Trophoblast cell (in vitro differentiated cells and primary cell): ENCODE data around the gene CFAP100.

Experiments used
- DNase-seq, 2 donors: peaks; one replicate each; pipeline ENCODE4 v3.0.0-alpha.2; 2016
- H2AFZ ChIP-seq: 2 replicates; pipeline ENCODE4 v1.6.1; 2013; ENCODE audit warnings: low read length, moderate library complexity, mild to moderate bottlenecking; ENCODE audit not compliant: insufficient read depth, poor library complexity
- H2AK5ac ChIP-seq: 2 replicates; pipeline ENCODE4 v1.6.1; 2013; ENCODE audit warnings: mild to moderate bottlenecking, low read length
- H2BK120ac ChIP-seq: 2 replicates; pipeline ENCODE4 v1.6.1; 2013; ENCODE audit warnings: low read length, mild to moderate bottlenecking, moderate library complexity; ENCODE audit not compliant: insufficient read depth, poor library complexity
- H2BK12ac ChIP-seq: 2 replicates; pipeline ENCODE4 v1.6.1; 2013; ENCODE audit warnings: mild to moderate bottlenecking, low read length, moderate library complexity
- H2BK5ac ChIP-seq: 2 replicates; pipeline ENCODE4 v1.6.1; 2013; ENCODE audit warnings: low read length, low read depth, moderate library complexity, mild to moderate bottlenecking; ENCODE audit not compliant: poor library complexity
- H3K14ac ChIP-seq: 2 replicates; pipeline ENCODE4 v1.6.1; 2013; ENCODE audit warnings: mild to moderate bottlenecking, low read length
- H3K18ac ChIP-seq: 2 replicates; pipeline ENCODE4 v1.6.1; 2013; ENCODE audit warnings: mild to moderate bottlenecking, low read length
- H3K23ac ChIP-seq: 2 replicates; pipeline ENCODE4 v1.6.1; 2013; ENCODE audit warnings: low read length
- H3K27ac ChIP-seq: 2 replicates; pipeline ENCODE4 v1.5.1; 2013; ENCODE audit warnings: low read depth, mild to moderate bottlenecking, inconsistent platforms, low read length, moderate library complexity
- H3K27me3 ChIP-seq: 2 replicates; pipeline ENCODE4 v1.6.1; 2013; ENCODE audit warnings: inconsistent platforms, mild to moderate bottlenecking, low read length, moderate library complexity; ENCODE audit not compliant: insufficient read depth
- H3K36me3 ChIP-seq, 2 experiments: 1 replicate in 1 of 2; 2 replicates in 1 of 2; pipeline ENCODE4 v1.6.1; 2013; ENCODE audit warnings: low read length in 2 of 2, mild to moderate bottlenecking in 2 of 2, moderate library complexity in 1 of 2; ENCODE audit not compliant: insufficient read depth in 2 of 2, control insufficient read depth in 1 of 2
- H3K4ac ChIP-seq: 2 replicates; pipeline ENCODE4 v1.6.1; 2013; ENCODE audit warnings: low read depth, mild to moderate bottlenecking, low read length, moderate library complexity
- H3K4me1 ChIP-seq, 2 experiments: 1 replicate in 1 of 2; 2 replicates in 1 of 2; pipeline ENCODE4 v1.6.1; 2013; ENCODE audit warnings: low read length in 2 of 2, mild to moderate bottlenecking in 2 of 2, moderate library complexity in 1 of 2; ENCODE audit not compliant: insufficient read depth in 2 of 2, control insufficient read depth in 1 of 2
- H3K4me2 ChIP-seq: 2 replicates; pipeline ENCODE4 v1.6.1; 2013; ENCODE audit warnings: inconsistent platforms, mild to moderate bottlenecking, low read length, moderate library complexity
- H3K4me3 ChIP-seq: 2 replicates; pipeline ENCODE4 v1.5.1; 2013; ENCODE audit warnings: mild to moderate bottlenecking, low read depth, low read length, inconsistent platforms
- H3K79me1 ChIP-seq: one replicate; pipeline ENCODE4 v1.6.1; 2013; ENCODE audit warnings: low read length
- H3K79me2 ChIP-seq: 2 replicates; pipeline ENCODE4 v1.6.1; 2013; ENCODE audit warnings: low read length, mild to moderate bottlenecking; ENCODE audit not compliant: control insufficient read depth, insufficient read depth, poor library complexity
- H3K9ac ChIP-seq: 2 replicates; pipeline ENCODE4 v1.6.1; 2013; ENCODE audit warnings: mild to moderate bottlenecking, low read length
- H3K9me3 ChIP-seq: 2 replicates; pipeline ENCODE4 v1.6.1; 2013; ENCODE audit warnings: low read depth, mild to moderate bottlenecking, control low read depth, inconsistent platforms, low read length; ENCODE audit not compliant: insufficient read depth
- H4K12ac ChIP-seq: 2 replicates; pipeline ENCODE4 v1.6.1; 2013; ENCODE audit warnings: low read depth, mild to moderate bottlenecking, low read length, moderate library complexity
- H4K8ac ChIP-seq: 2 replicates; pipeline ENCODE4 v1.6.1; 2013; ENCODE audit warnings: low read depth, mild to moderate bottlenecking, low read length, moderate library complexity
- H4K91ac ChIP-seq: one replicate; pipeline ENCODE4 v1.6.1; 2013; ENCODE audit warnings: low read depth, mild to moderate bottlenecking, low read length, moderate library complexity
- WGBS: extraction: QIAGEN DNeasy Blood & Tissue Kit; methylation state at CpG from one replicate; pipeline ENCODE4 v1.1.7; 2013; ENCODE audit warnings: missing lambda C conversion rate; ENCODE audit not compliant: insufficient read length, insufficient coverage; ENCODE audit errors: extremely low coverage; 5-methylcytosine and 5-hydroxymethylcytosine counted together

CFAP100 gene

DNA sequence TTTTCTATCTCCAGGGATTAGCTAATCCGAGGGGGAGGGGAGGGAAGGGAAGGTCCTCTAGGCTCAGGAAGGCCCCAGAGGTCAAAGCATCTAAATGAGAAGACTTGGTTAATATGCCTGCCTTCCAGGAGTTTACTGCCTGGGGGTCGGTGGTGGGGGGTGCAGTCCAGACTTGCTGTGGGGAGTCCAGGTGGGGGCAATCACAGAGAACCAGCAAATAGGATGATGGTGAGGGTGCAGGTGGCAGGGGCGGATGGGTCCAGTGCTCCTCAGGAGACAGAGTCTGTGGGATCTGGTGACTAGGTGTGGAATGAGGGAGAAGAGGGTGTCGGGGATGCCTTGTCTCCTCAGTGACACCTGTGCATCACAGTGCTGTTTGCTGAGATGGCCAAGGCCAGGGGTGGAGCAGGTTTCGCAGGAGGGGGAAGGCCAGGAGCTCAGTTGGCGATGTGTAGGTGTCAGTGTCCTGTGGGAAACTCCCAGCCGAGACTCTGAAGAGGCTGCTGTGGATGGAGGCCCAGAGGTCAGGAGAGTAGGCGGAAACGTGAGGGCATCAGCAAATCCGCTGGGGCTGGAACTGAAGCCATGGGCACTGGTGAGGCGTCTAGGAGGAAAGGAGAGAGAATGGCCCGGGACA lies 8.1 kb downstream of the CFAP100 start:
- Histone ChIP-seq H3K18ac (no peak overlapping the region), H2BK120ac (no peak overlapping the region)
- no CpG with 5 or more reads among the region's 12 CpGs for WGBS

GRCh38 chr3:126406389-126407296 lies 11.9 kb downstream of the CFAP100 start:
- Histone ChIP-seq H3K4me2 (no peak overlapping the region), H3K4me3 (no peak overlapping the region), H3K27me3 (no peaks in the 10 kb centered on the region), H3K14ac (no peak overlapping the region), H3K23ac (no peak overlapping the region), H2AFZ (no peak overlapping the region), H2BK5ac (no peak overlapping the region), H3K4me1 (no peaks in the 10 kb centered on the region), H2AK5ac (no peak overlapping the region), H2BK120ac (no peak overlapping the region), H3K36me3 (no peaks in the 10 kb centered on the region), H3K4ac (no peak overlapping the region), H3K9ac (no peak overlapping the region), H3K79me2 (no peaks in the 10 kb centered on the region), H2BK12ac (no peak overlapping the region), H4K91ac (no peak overlapping the region), H4K12ac (no peak overlapping the region), H3K18ac (no peak overlapping the region), H3K9me3 (peaks cover 2% of the 10 kb centered on the region), H3K79me1 (no peaks in the 10 kb centered on the region), H4K8ac (no peak overlapping the region), H3K27ac (no peak overlapping the region)
- no peak for DNase-seq
- no CpG with 5 or more reads among the region's 15 CpGs for WGBS

More for the DNA sequence above, 8.1 kb downstream of the CFAP100 start:
- Histone ChIP-seq H2BK12ac (no peak overlapping the region), H3K14ac (no peak overlapping the region), H2AK5ac (no peak overlapping the region), H3K36me3 (no peaks in the 10 kb centered on the region), H3K4me3 (no peak overlapping the region), H2AFZ (no peak overlapping the region), H3K79me2 (no peaks in the 10 kb centered on the region), H3K4me2 (no peak overlapping the region), H3K4me1 (no peaks in the 10 kb centered on the region), H2BK5ac (no peak overlapping the region), H3K27ac (no peak overlapping the region), H3K79me1 (no peaks in the 10 kb centered on the region), H4K12ac (no peak overlapping the region), H3K9me3 (peaks cover 2% of the 10 kb centered on the region), H3K4ac (no peak overlapping the region), H3K9ac (no peak overlapping the region), H3K23ac (no peak overlapping the region), H4K91ac (no peak overlapping the region), H4K8ac (no peak overlapping the region), H3K27me3 (no peaks in the 10 kb centered on the region)
- DNase-seq = no peak

DNA sequence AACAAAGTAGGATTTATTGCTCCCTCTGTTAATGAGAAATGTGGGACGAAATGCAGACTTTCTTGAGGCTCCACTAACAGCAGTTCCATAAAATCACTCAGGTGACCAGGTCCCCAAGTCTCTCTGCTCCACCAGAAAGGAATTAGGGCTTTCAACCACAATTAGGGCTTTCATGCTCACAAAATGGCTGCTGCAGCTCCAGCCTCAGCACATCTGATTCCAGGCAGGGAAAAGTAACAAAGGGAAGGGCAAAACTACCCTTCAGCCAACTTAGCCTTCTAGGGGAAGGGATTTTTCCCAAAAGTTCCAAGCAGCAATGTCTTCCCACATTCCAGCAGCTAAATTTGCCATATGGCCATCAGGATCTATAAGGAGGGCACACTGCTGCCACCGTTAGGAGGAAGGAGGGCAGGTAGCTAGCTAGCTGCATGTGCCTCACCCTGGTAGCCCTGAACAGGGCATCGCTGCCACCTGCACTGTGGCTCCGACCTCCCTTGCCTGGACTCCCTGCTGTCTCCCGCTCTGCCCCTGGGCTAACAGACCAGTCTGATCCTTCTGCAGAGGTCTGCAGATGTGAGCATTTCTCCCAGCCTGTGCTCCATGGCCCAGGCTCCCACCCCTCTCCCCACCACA lies 12.8 kb downstream of the CFAP100 start:
- peaks cover 2% of the 10 kb centered on the region for H3K9me3 ChIP-seq
- no peak overlapping the region for H3K4ac ChIP-seq
- no peak overlapping the region for H2BK12ac ChIP-seq
- no peak overlapping the region for H3K14ac ChIP-seq
- H3K36me3 ChIP-seq = no peaks in the 10 kb centered on the region
- H4K8ac ChIP-seq = no peak overlapping the region
- WGBS = no CpG with 5 or more reads among the region's 5 CpGs
- no peak overlapping the region for H3K18ac ChIP-seq
- no peak overlapping the region for H3K4me2 ChIP-seq
- H3K9ac ChIP-seq = no peak overlapping the region
- no peaks in the 10 kb centered on the region for H3K4me1 ChIP-seq
- H3K79me2 ChIP-seq = no peaks in the 10 kb centered on the region
- no peak overlapping the region for H4K12ac ChIP-seq
- no peak overlapping the region for H3K4me3 ChIP-seq
- no peak for DNase-seq
- no peak overlapping the region for H3K23ac ChIP-seq
- no peaks in the 10 kb centered on the region for H3K27me3 ChIP-seq
- H3K79me1 ChIP-seq = no peaks in the 10 kb centered on the region
- H2AFZ ChIP-seq = no peak overlapping the region
- H3K27ac ChIP-seq = no peak overlapping the region
- H4K91ac ChIP-seq = no peak overlapping the region
- H2AK5ac ChIP-seq = no peak overlapping the region
- no peak overlapping the region for H2BK5ac ChIP-seq
- H2BK120ac ChIP-seq = no peak overlapping the region

DNA sequence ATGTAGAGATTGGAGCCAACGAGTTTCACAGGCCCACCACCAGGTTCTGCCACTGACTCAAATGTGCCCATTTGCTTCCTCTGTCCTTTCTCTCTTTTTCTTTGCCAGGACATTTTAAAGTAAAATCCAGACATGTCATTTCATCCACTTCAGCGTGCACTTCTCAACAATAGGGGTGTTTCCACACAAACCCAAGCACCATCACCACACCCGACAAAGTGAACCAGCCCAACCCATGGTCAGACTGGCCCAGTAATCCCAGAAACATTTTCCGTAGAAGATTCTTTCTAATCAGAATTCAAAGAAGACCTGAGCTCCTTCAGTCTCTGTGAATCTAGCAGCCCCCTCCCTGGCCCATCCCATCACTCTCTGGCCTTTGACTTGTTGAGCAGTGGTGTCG lies 13.4 kb downstream of the CFAP100 start:
- Histone ChIP-seq H2BK120ac (no peak overlapping the region), H3K36me3 (no peaks in the 10 kb centered on the region), H3K23ac (no peak overlapping the region), H3K4me2 (no peak overlapping the region), H4K12ac (no peak overlapping the region), H2AK5ac (no peak overlapping the region), H3K4me3 (no peak overlapping the region), H3K14ac (no peak overlapping the region), H3K79me1 (no peaks in the 10 kb centered on the region), H3K4ac (no peak overlapping the region), H4K8ac (no peak overlapping the region), H3K9ac (no peak overlapping the region), H3K27ac (no peak overlapping the region), H2BK5ac (no peak overlapping the region), H3K18ac (no peak overlapping the region), H4K91ac (no peak overlapping the region), H3K79me2 (no peaks in the 10 kb centered on the region), H3K4me1 (no peaks in the 10 kb centered on the region), H3K27me3 (no peaks in the 10 kb centered on the region), H3K9me3 (peaks cover 2% of the 10 kb centered on the region), H2AFZ (no peak overlapping the region), H2BK12ac (no peak overlapping the region)
- no CpG with 5 or more reads among the region's 5 CpGs for WGBS
- DNase-seq = no peak
